Measurements from ENCODE around the gene ASXL2. TPM values are rescaled to one million over a fixed set of nuclear protein-coding genes. Genes with fewer than 3 reads are reported as not detected.

The ASXL2 gene
- total and polyA plus RNA-seq, 2 of the 13 experiments (the other 11 are each of a cell fraction or from before 2014, with no cell fraction given): 12.1 to 19.2 TPM

- TF ChIP-seq PLSCR1 (CRISPR knock-in tag; IDR thresholded peaks at IDR 0.05; ENCODE audit: borderline replicate concordance) (no peak), RXRA (CRISPR knock-in tag; IDR thresholded peaks at IDR 0.05) (peak; percentile 74; the same call in 1 of the 2 replicates), MAZ (IDR thresholded peaks at IDR 0.05; ENCODE audit: borderline replicate concordance, low read depth, low read length) (no peak), MAZ (CRISPR knock-in tag; IDR thresholded peaks at IDR 0.05; ENCODE audit: low read depth) (no peak), SOX13 (IDR thresholded peaks at IDR 0.05) (0 out of 2 replicates have a peak, but pooled peaks have one; percentile 40), SOX13 (CRISPR knock-in tag; conservative IDR thresholded peaks at IDR 0.05 in 1 of 2, IDR thresholded peaks at IDR 0.05 in 1 of 2) (peak in 1 of 2 experiments; percentile 68; a peak in 1 of 4 replicates), ATF7 (IDR thresholded peaks at IDR 0.05) (no peak), ATF7 (CRISPR knock-in tag; IDR thresholded peaks at IDR 0.05) (peak; percentile 86), ZNF660 (CRISPR knock-in tag; IDR thresholded peaks at IDR 0.05; ENCODE audit: borderline replicate concordance, low read depth) (no peak), HOXA9 (CRISPR knock-in tag; IDR thresholded peaks at IDR 0.05; ENCODE audit: borderline replicate concordance) (no peak), BRCA1 (CRISPR knock-in tag; IDR thresholded peaks at IDR 0.05) (no peak), HMGXB4 (CRISPR knock-in tag; IDR thresholded peaks at IDR 0.05; ENCODE audit: borderline replicate concordance in 1 of 2, low read depth in 1 of 2) (no peak; a peak in 1 of 4 replicates), SIN3B (IDR thresholded peaks at IDR 0.05; ENCODE audit: low read length) (no peak), CBX1 (IDR thresholded peaks at IDR 0.05; ENCODE audit: low read depth) (no peak), IRX3 (CRISPR knock-in tag; IDR thresholded peaks at IDR 0.05; ENCODE audit: borderline replicate concordance, low read depth) (no peak), ZNF646 (CRISPR knock-in tag; IDR thresholded peaks at IDR 0.05) (0 out of 2 replicates have a peak, but pooled peaks have one; percentile 36), NFATC3 (CRISPR knock-in tag; IDR thresholded peaks at IDR 0.05) (no peak), TP53 (CRISPR knock-in tag; conservative IDR thresholded peaks at IDR 0.05) (no peak)
Measured at GRCh38 chr2:25692737-25693445, 185.4 kb downstream of the ASXL2 start (continued).
